Parathyroid adenoma (tissue), 2 donors: Measurements from ENCODE around the gene CUX1.

Experiments
- H2AFZ ChIP-seq: fragments of 300-600 bp; sonication (generic); one replicate; pipeline ENCODE4 v1.7.0; 2017; ENCODE audit warnings: antibody characterized with exemption, mild to moderate bottlenecking
- H3K27ac ChIP-seq: fragments of 300-600 bp; sonication (generic); one replicate; pipeline ENCODE4 v1.7.0; 2017
- H3K27me3 ChIP-seq: fragments of 300-600 bp; sonication (generic); one replicate; pipeline ENCODE4 v1.7.0; 2017; ENCODE audit warnings: low read length; ENCODE audit not compliant: control insufficient read depth, insufficient read depth
- H3K36me3 ChIP-seq: fragments of 300-600 bp; sonication (generic); one replicate; pipeline ENCODE4 v1.7.0; 2017; ENCODE audit warnings: low read length; ENCODE audit not compliant: control insufficient read depth, insufficient read depth
- H3K4me1 ChIP-seq: fragments of 300-600 bp; sonication (generic); one replicate; pipeline ENCODE4 v1.7.0; 2017; ENCODE audit warnings: control low read depth
- H3K4me2 ChIP-seq: fragments of 300-600 bp; sonication (generic); one replicate; pipeline ENCODE4 v1.7.0; 2017; ENCODE audit warnings: low read length
- H3K4me3 ChIP-seq: fragments of 300-600 bp; sonication (generic); one replicate; pipeline ENCODE4 v1.7.0; 2017; ENCODE audit warnings: low read depth, low read length
- H3K79me2 ChIP-seq: fragments of 300-600 bp; sonication (generic); one replicate; pipeline ENCODE4 v1.7.0; 2017; ENCODE audit warnings: control low read depth
- H3K9ac ChIP-seq: fragments of 300-600 bp; sonication (generic); one replicate; pipeline ENCODE4 v1.7.0; 2017; ENCODE audit warnings: mild to moderate bottlenecking
- H3K9me3 ChIP-seq: fragments of 300-600 bp; sonication (generic); one replicate; pipeline ENCODE4 v1.7.0; 2017; ENCODE audit warnings: low read length; ENCODE audit not compliant: control insufficient read depth
- CTCF ChIP-seq: fragments of 300-600 bp; sonication (generic); IDR thresholded peaks from one replicate; pipeline ENCODE4 v1.7.0; 2017; ENCODE audit warnings: antibody characterized with exemption, mild to moderate bottlenecking
- donor health status: primary hyperparathyroidism.

The CUX1 gene

GRCh38 chr7:102167254-102167653 is 349.8 kb downstream of the CUX1 start:
- no peaks in the 10 kb centered on the region for H3K36me3 ChIP-seq

GRCh38 chr7:102169651-102170392 is 352.4 kb downstream of the CUX1 start:
- Histone ChIP-seq H3K4me3 (no peak overlapping the region), H3K4me1 (no peaks in the 10 kb centered on the region), H3K9ac (no peak overlapping the region), H3K4me2 (no peak overlapping the region), H2AFZ (no peak overlapping the region), H3K36me3 (no peaks in the 10 kb centered on the region), H3K27me3 (no peaks in the 10 kb centered on the region), H3K9me3 (no peaks in the 10 kb centered on the region), H3K79me2 (no peaks in the 10 kb centered on the region), H3K27ac (no peak overlapping the region)
- no peak for TF ChIP-seq CTCF

More at GRCh38 chr7:102167254-102167653, 349.8 kb downstream of the CUX1 start:
- Histone ChIP-seq H3K4me1 (no peaks in the 10 kb centered on the region), H2AFZ (no peak overlapping the region), H3K4me3 (no peak overlapping the region), H3K79me2 (no peaks in the 10 kb centered on the region), H3K9me3 (no peaks in the 10 kb centered on the region), H3K4me2 (no peak overlapping the region), H3K27ac (no peak overlapping the region), H3K9ac (no peak overlapping the region), H3K27me3 (no peaks in the 10 kb centered on the region)
- no peak for TF ChIP-seq CTCF

GRCh38 chr7:102170393-102170970 is 353.1 kb downstream of the CUX1 start:
- no peak overlapping the region for H3K9ac ChIP-seq
- H3K4me2 ChIP-seq = no peak overlapping the region
- H3K4me1 ChIP-seq = no peaks in the 10 kb centered on the region
- no peak overlapping the region for H2AFZ ChIP-seq
- H3K36me3 ChIP-seq = no peaks in the 10 kb centered on the region
- no peak overlapping the region for H3K4me3 ChIP-seq
- no peak overlapping the region for H3K27ac ChIP-seq
- no peak for TF ChIP-seq CTCF
- no peaks in the 10 kb centered on the region for H3K9me3 ChIP-seq
- H3K79me2 ChIP-seq = no peaks in the 10 kb centered on the region
- no peaks in the 10 kb centered on the region for H3K27me3 ChIP-seq

- H2AFZ ChIP-seq = no peak overlapping the region
- H3K4me1 ChIP-seq = no peaks in the 10 kb centered on the region
- H3K4me2 ChIP-seq = no peak overlapping the region
- no peaks in the 10 kb centered on the region for H3K27me3 ChIP-seq
- no peaks in the 10 kb centered on the region for H3K9me3 ChIP-seq
- H3K27ac ChIP-seq = no peak overlapping the region
- no peaks in the 10 kb centered on the region for H3K36me3 ChIP-seq
- H3K4me3 ChIP-seq = no peak overlapping the region
- no peaks in the 10 kb centered on the region for H3K79me2 ChIP-seq
- TF ChIP-seq CTCF = no peak
- no peak overlapping the region for H3K9ac ChIP-seq
Measured at GRCh38 chr7:102173669-102174068, 356.2 kb downstream of the CUX1 start.
